ENCODE results near the gene PIK3R1. TPM values are rescaled to one million over a fixed set of nuclear protein-coding genes. Genes with fewer than 3 reads are reported as not detected.

The PIK3R1 gene
- total RNA-seq, 1 donor from 2014 or later, result 89.3 TPM

DNA sequence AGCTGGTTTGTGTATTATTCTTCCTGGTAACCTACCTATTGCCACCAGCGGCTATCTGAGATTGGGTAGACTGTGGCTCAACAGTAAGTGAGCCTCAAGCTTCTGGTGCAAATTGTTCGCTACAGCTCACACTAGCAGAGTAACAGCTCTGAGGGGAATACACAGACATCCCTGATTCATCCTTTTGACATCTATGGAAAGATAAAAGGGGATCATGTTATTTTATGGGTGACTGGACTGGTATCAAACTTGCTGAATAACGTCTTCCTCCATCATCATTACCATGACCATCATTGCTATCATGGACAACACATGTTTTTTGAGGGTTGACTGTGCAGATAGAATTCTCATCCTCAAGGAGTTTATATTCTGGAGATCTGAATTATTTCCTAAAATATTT lies 129.6 kb downstream of the PIK3R1 start:
- Histone ChIP-seq H3K27me3 (no peaks in the 10 kb centered on the region), H3K4me3 (no peak overlapping the region), H3K36me3 (no peaks in the 10 kb centered on the region), H3K9me3 (no peaks in the 10 kb centered on the region), H3K4me1 (peaks cover 0 to 18% of the 10 kb centered on the region in 2 donors), H3K27ac (no peak overlapping the region)
- TF ChIP-seq, protein P1, sequence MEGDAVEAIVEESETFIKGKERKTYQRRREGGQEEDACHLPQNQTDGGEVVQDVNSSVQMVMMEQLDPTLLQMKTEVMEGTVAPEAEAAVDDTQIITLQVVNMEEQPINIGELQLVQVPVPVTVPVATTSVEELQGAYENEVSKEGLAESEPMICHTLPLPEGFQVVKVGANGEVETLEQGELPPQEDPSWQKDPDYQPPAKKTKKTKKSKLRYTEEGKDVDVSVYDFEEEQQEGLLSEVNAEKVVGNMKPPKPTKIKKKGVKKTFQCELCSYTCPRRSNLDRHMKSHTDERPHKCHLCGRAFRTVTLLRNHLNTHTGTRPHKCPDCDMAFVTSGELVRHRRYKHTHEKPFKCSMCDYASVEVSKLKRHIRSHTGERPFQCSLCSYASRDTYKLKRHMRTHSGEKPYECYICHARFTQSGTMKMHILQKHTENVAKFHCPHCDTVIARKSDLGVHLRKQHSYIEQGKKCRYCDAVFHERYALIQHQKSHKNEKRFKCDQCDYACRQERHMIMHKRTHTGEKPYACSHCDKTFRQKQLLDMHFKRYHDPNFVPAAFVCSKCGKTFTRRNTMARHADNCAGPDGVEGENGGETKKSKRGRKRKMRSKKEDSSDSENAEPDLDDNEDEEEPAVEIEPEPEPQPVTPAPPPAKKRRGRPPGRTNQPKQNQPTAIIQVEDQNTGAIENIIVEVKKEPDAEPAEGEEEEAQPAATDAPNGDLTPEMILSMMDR (IDR thresholded peaks at IDR 0.05), result no peak
- intact Hi-C loops (cut with DNase I), result no loop called here
- DNase-seq (ENCODE audit: low spot score in 2 of 2), result no peak

DNA sequence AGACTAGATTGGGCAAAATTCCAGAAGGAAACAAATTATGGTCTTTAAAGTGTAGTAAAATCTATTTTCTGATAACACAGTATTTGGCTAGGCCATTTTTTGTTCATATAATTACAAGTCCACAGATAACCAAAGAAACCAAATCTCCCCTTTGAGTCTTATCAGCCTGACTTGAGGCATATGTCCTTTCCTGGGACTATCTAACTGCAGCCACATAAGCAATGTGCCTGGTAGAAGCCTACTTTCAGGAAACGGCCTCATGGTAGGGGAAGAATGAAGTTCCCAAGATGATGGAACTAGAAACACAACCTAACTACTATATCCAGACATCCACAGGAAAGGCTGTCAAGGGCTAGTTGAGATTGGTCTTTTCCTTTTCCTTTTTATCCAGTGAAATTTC lies 130.0 kb downstream of the PIK3R1 start:
- TF ChIP-seq, protein P1 (IDR thresholded peaks at IDR 0.05), result no peak
- peaks cover 0 to 18% of the 10 kb centered on the region in 2 donors for H3K4me1 ChIP-seq
- no peak overlapping the region for H3K27ac ChIP-seq

DNA sequence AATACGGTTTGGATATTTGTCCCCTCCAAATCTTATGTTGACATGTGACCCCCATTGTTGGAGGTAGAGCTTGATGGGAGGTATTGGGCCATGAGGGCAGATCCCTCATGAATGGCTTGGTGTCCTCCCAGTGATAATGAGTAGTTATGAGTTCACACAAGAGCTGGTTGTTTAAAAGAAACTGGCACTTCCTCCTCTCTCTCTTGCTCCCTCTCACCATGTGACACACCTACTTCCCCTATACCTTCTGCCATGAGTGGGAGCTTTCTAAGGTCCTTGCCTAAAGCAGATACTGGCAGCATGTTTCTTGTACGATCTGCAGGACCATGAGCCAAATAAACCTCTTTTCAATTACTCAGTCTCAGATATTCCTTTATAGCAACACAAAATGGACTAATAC lies 132.0 kb downstream of the PIK3R1 start:
- peaks cover 0 to 16% of the 10 kb centered on the region in 2 donors for H3K4me1 ChIP-seq
- H3K27me3 ChIP-seq, result no peaks in the 10 kb centered on the region
- H3K36me3 ChIP-seq, result no peaks in the 10 kb centered on the region
- no peak overlapping the region for H3K4me3 ChIP-seq
- TF ChIP-seq, protein P1 (IDR thresholded peaks at IDR 0.05), result no peak
- intact Hi-C loops (cut with DNase I), result no loop called here
- no peak for DNase-seq (ENCODE audit: low spot score in 2 of 2)
- no peak overlapping the region for H3K27ac ChIP-seq
- no peaks in the 10 kb centered on the region for H3K9me3 ChIP-seq

More for the DNA sequence above, 130.0 kb downstream of the PIK3R1 start:
- intact Hi-C loops (cut with DNase I), result no loop called here
- Histone ChIP-seq H3K4me3 (no peak overlapping the region), H3K36me3 (no peaks in the 10 kb centered on the region), H3K27me3 (no peaks in the 10 kb centered on the region), H3K9me3 (no peaks in the 10 kb centered on the region)
- DNase-seq (ENCODE audit: low spot score in 2 of 2), result no peak

DNA sequence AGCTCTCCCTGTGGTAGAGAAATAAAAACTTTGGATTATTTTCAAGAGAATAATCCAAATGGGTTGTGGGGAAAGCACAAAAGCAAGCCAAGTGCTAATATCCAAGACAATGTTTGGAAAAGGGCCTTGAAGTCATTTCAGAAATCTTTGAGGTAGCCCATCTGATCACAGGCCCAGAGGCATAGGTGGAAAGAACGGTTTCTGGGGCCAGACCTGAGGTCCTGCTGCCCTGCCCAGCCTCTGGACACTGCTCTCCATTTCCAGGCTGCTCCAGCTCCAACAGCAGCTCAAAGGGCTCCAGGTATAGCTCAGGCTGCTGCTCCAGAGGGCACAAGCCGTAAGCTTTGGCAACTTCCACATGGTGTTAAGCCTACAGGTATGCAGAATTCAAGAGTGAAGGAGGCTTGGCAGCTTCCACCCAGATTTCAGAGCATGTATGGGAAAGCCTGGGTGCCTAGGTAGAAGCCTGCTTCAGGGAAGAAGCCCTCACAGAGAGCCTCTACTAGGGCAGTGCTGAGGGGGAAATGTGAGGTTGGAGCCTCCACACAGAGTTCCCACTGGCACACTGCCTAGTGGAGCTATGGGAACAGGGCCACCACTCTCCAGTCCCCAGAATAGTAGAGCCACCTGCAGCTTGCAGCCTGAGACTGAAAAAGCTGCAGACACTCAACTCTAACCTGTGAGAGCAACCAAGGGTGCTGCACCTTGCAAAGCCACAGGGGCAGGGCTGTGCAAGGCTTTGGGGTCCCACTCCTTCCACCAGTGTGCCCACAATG lies 133.1 kb downstream of the PIK3R1 start:
- no peaks in the 10 kb centered on the region for H3K27me3 ChIP-seq
- no peaks in the 10 kb centered on the region for H3K9me3 ChIP-seq
- no peak overlapping the region for H3K27ac ChIP-seq
- H3K4me3 ChIP-seq, result no peak overlapping the region
- TF ChIP-seq, protein P1 (IDR thresholded peaks at IDR 0.05), result no peak
- no peaks in the 10 kb centered on the region for H3K36me3 ChIP-seq
- intact Hi-C loops (cut with DNase I), result no loop called here
- peaks cover 0 to 10% of the 10 kb centered on the region in 2 donors for H3K4me1 ChIP-seq
- DNase-seq (ENCODE audit: low spot score in 2 of 2), result no peak

DNA sequence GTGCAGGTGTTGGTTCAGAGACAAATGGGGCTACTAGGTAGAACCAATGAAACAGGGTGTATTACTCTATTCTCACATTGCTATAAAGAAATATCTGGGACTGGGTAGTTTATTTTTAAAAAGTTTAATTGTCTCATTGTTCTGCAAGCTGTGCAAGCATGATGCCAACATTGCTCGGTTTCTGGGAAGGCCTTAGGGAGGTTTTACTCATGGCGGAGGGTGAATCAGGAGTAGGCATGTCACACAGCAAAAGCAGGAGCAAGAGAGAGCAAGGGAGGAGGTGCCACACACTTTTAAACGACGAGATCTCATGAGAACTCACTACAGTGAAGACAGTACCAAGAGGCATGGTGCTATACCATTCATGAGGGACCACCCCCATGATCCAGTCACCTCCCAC lies 134.6 kb downstream of the PIK3R1 start:
- H3K27me3 ChIP-seq, result no peaks in the 10 kb centered on the region
- H3K9me3 ChIP-seq, result no peaks in the 10 kb centered on the region
- TF ChIP-seq, protein P1 (IDR thresholded peaks at IDR 0.05), result no peak
- no peak for DNase-seq (ENCODE audit: low spot score in 2 of 2)
- intact Hi-C loops (cut with DNase I), result no loop called here
- no peak overlapping the region for H3K27ac ChIP-seq
- H3K36me3 ChIP-seq, result no peaks in the 10 kb centered on the region
- no peaks in the 10 kb centered on the region for H3K4me1 ChIP-seq
- no peak overlapping the region for H3K4me3 ChIP-seq

All from ascending aorta (tissue), 2 donors.